ENCODE data around the gene TMEM92.

The TMEM92 gene

DNA sequence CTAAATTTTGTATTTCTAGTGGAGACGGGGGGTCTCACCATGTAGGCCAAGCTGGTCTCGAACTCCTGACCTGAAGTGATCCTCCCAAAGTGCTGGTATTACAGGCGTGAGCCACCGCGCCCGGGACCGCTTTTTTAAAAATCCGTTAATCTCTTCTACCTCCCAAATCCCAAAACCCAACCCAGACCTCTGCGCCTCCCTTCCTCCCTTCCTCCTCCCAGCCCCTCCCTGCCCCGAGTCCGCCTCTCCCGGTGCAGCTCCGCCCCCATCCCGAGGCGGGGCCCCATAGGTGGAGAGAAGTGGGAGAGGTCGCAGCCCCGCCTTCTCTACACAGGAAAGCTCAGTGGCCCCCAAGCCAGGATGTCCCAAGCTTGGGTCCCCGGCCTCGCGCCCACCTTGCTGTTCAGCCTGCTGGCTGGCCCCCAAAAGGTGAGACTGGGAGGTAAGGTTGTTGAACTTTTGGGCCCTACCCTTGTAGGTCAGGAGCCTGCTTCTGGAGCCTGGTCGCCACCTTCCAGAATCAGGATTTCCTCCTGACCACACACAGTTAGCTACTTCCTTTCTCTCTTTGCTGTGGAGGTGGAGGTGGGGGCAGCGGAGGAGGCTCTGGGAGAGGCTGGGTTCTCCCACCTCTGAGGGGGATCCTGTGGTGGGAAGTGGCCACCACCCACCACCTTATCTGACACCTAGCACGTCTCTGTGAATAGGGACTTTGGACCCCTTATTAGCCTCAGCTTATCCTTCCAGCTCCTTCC, at the start of gene TMEM92:
TMEM92 (plus strand) TSS at position 325 of the 755 bp plus-strand sequence; CDS start at position 361, 36 bp downstream.
- H3K4me3 ChIP-seq (ENCODE audit: low read depth, low read length): no peak within 1 kb of the TSS
- no peak for DNase-seq (ENCODE audit: low read depth)

GRCh38 chr17:50225701-50226240, 48.5 kb upstream of the TMEM92 start:
- TF ChIP-seq, protein P1, sequence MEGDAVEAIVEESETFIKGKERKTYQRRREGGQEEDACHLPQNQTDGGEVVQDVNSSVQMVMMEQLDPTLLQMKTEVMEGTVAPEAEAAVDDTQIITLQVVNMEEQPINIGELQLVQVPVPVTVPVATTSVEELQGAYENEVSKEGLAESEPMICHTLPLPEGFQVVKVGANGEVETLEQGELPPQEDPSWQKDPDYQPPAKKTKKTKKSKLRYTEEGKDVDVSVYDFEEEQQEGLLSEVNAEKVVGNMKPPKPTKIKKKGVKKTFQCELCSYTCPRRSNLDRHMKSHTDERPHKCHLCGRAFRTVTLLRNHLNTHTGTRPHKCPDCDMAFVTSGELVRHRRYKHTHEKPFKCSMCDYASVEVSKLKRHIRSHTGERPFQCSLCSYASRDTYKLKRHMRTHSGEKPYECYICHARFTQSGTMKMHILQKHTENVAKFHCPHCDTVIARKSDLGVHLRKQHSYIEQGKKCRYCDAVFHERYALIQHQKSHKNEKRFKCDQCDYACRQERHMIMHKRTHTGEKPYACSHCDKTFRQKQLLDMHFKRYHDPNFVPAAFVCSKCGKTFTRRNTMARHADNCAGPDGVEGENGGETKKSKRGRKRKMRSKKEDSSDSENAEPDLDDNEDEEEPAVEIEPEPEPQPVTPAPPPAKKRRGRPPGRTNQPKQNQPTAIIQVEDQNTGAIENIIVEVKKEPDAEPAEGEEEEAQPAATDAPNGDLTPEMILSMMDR (IDR thresholded peaks at IDR 0.05; ENCODE audit: control insufficient read depth, extremely low read depth, insufficient read depth): no peak
- no peak for DNase-seq (ENCODE audit: low read depth)
- H3K4me3 ChIP-seq (ENCODE audit: low read depth, low read length): no peak overlapping the region

More for the DNA sequence above, at the start of gene TMEM92:
- TF ChIP-seq, protein P1 (IDR thresholded peaks at IDR 0.05; ENCODE audit: control insufficient read depth, extremely low read depth, insufficient read depth): no peak

DNA sequence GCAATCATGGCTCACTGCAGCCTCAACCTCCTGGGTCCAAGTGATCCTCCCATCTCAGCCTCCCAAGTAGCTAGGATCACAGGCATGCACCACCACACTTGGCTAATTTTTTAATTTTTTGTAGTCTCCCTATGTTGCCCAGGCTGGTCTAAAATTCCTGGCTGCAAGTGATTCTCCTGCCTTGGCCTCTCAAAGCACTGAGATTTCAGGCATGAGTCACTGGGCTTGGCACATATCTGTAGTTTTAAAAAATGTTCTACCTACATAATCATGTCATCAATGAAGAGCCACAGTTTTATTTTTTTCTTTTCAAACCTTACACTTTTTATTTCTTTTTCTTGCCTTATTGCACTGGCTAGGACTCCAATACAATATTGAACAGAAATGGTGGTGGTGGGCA, 39.7 kb upstream of the TMEM92 start:
- DNase-seq (ENCODE audit: low read depth): no peak
- H3K4me3 ChIP-seq (ENCODE audit: low read depth, low read length): no peak overlapping the region
- TF ChIP-seq, protein P1 (IDR thresholded peaks at IDR 0.05; ENCODE audit: control insufficient read depth, extremely low read depth, insufficient read depth): no peak

GRCh38 chr17:50237901-50238300, 36.4 kb upstream of the TMEM92 start:
- H3K4me3 ChIP-seq (ENCODE audit: low read depth, low read length): no peak overlapping the region
- DNase-seq (ENCODE audit: low read depth): no peak
- TF ChIP-seq, protein P1 (IDR thresholded peaks at IDR 0.05; ENCODE audit: control insufficient read depth, extremely low read depth, insufficient read depth): no peak

DNA sequence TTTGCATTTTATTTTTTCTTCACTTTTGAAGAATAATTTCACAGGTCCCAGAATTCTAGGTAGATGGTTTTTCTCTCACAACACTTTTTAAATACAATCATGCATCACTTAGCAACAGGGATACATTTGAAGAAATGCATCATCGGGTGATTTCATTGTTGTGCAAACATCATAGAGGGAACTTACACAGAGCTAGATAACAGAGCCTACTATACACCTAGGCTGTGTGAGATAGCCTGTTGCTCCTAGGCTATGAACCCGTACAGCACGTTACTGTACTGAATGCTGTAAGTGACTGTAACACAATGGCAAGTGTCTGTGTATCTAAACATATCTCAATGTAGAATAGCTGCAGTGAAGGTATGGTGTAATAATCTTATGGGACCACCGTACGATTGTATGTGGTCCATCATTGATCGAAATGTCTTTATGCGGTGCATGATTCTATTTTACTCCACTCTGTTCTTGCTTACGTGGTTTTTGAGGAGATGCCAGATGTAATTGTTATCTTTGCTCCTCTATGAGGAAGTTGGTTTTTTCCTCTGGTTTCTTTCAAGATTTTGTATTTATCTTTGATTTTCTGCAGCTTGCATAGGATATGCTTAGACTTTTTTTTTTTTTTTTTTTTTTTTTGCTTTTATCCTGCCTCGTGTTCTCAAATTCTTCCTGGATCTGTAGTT, 35.5 kb upstream of the TMEM92 start:
- H3K4me3 ChIP-seq (ENCODE audit: low read depth, low read length): no peak overlapping the region
- DNase-seq (ENCODE audit: low read depth): no peak
- TF ChIP-seq, protein P1 (IDR thresholded peaks at IDR 0.05; ENCODE audit: control insufficient read depth, extremely low read depth, insufficient read depth): no peak

DNA sequence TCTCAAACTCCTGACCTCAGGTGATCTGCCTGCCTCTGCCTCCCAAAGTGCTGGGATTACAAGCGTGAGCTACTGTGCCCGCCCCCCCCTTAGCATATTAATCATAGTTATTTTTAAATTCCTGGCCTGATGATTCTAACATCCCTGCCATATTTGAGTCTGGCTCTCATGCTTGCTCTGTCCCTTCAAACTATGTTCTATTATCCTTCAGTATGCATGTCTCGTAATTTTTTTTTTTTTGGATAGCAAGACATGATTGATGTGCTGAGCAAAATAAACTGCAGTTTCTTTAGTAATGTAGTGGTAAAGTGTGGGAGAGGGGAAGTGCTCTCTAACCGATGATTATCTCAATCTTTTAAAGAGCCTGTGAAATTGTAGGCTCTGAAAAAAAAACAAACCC, 34.3 kb upstream of the TMEM92 start:
- no peak overlapping the region for H3K4me3 ChIP-seq (ENCODE audit: low read depth, low read length)
- TF ChIP-seq, protein P1 (IDR thresholded peaks at IDR 0.05; ENCODE audit: control insufficient read depth, extremely low read depth, insufficient read depth): no peak
- DNase-seq (ENCODE audit: low read depth): no peak
